ENCODE measurements around the gene SUSD3.
A peak's percentile ranks its signal among the peaks of the same experiment; 100 is the strongest.

Gene SUSD3

GRCh38 chr9:93093127-93093876 lies 34.8 kb downstream of the SUSD3 start:
- Histone ChIP-seq H3K36me3 (no peaks in the 10 kb centered on the region), H3K27me3 (ENCODE audit: insufficient read depth, low read depth, severe bottlenecking) (no peaks in the 10 kb centered on the region), H3K4me3 (ENCODE audit: low read depth, low read length) (no peak overlapping the region), H3K9me3 (ENCODE audit: severe bottlenecking) (no peaks in the 10 kb centered on the region), H3K27ac (no peak overlapping the region)
- no peak for DNase-seq
- TF ChIP-seq, protein P1, sequence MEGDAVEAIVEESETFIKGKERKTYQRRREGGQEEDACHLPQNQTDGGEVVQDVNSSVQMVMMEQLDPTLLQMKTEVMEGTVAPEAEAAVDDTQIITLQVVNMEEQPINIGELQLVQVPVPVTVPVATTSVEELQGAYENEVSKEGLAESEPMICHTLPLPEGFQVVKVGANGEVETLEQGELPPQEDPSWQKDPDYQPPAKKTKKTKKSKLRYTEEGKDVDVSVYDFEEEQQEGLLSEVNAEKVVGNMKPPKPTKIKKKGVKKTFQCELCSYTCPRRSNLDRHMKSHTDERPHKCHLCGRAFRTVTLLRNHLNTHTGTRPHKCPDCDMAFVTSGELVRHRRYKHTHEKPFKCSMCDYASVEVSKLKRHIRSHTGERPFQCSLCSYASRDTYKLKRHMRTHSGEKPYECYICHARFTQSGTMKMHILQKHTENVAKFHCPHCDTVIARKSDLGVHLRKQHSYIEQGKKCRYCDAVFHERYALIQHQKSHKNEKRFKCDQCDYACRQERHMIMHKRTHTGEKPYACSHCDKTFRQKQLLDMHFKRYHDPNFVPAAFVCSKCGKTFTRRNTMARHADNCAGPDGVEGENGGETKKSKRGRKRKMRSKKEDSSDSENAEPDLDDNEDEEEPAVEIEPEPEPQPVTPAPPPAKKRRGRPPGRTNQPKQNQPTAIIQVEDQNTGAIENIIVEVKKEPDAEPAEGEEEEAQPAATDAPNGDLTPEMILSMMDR (IDR thresholded peaks at IDR 0.05; ENCODE audit: low read depth, low read length) = no peak

GRCh38 chr9:93093877-93094657 lies 35.6 kb downstream of the SUSD3 start:
- H3K27me3 ChIP-seq (ENCODE audit: insufficient read depth, low read depth, severe bottlenecking) = no peaks in the 10 kb centered on the region
- no peak overlapping the region for H3K27ac ChIP-seq
- no peaks in the 10 kb centered on the region for H3K36me3 ChIP-seq
- DNase-seq = no peak
- TF ChIP-seq, protein P1 (IDR thresholded peaks at IDR 0.05; ENCODE audit: low read depth, low read length) = no peak
- no peak overlapping the region for H3K4me3 ChIP-seq (ENCODE audit: low read depth, low read length)
- no peaks in the 10 kb centered on the region for H3K9me3 ChIP-seq (ENCODE audit: severe bottlenecking)

GRCh38 chr9:93094658-93095204 lies 36.2 kb downstream of the SUSD3 start:
- TF ChIP-seq, protein P1 (IDR thresholded peaks at IDR 0.05; ENCODE audit: low read depth, low read length) = no peak
- Histone ChIP-seq H3K27me3 (ENCODE audit: insufficient read depth, low read depth, severe bottlenecking) (no peaks in the 10 kb centered on the region), H3K9me3 (ENCODE audit: severe bottlenecking) (no peaks in the 10 kb centered on the region), H3K27ac (peak overlapping the region; percentile 72), H3K4me3 (ENCODE audit: low read depth, low read length) (peak overlapping the region; percentile 60), H3K36me3 (no peaks in the 10 kb centered on the region)
- no peak for DNase-seq

DNA sequence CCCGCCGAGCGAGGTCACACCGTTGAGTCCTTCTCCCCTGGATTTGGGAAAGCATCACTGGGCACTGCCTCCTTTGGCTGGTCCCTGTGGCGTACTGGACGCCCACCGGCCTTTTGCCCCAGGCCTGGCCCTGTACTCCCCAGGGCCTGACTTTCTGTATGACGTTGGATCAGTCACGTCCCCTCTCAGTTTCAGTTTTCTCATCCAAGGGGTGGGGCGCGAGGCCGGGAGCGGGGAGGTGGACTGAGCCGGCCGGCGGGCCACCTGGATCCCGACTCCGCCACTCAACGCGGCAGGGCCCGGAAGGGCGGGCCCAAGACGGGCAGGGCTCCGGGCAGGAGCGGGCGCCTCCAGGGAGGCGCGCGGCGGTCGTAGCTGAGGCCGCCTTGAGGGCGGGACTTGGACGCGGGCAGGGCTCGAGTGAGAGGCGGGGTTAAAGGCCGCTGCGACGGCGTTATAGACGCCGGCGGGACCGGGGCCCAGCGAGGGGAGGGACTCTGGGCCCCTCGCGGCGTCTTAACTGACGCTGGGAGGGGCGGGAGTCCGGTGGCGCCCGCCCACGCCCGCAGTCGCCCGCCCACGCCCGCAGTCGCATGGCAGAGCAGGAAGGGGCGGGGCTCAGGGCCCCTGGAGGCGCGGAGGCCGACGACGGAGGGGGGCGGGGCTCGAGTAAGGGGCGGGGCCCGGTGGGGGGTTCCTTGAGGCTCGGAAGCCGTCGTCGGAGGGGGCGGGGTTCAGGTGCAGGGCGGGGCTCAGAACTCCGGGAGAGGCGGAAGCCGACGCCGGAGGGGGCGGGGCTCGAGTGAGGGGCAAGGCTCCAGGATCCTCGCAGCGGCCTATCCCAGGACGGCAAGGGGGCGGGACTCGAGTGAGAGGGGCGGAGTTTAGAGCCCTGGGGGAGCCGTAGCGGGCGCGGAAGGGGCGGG lies 37.0 kb downstream of the SUSD3 start:
- peak; percentile 100 for DNase-seq
- no peaks in the 10 kb centered on the region for H3K9me3 ChIP-seq (ENCODE audit: severe bottlenecking)
- TF ChIP-seq, protein P1 (IDR thresholded peaks at IDR 0.05; ENCODE audit: low read depth, low read length) = no peak

DNA sequence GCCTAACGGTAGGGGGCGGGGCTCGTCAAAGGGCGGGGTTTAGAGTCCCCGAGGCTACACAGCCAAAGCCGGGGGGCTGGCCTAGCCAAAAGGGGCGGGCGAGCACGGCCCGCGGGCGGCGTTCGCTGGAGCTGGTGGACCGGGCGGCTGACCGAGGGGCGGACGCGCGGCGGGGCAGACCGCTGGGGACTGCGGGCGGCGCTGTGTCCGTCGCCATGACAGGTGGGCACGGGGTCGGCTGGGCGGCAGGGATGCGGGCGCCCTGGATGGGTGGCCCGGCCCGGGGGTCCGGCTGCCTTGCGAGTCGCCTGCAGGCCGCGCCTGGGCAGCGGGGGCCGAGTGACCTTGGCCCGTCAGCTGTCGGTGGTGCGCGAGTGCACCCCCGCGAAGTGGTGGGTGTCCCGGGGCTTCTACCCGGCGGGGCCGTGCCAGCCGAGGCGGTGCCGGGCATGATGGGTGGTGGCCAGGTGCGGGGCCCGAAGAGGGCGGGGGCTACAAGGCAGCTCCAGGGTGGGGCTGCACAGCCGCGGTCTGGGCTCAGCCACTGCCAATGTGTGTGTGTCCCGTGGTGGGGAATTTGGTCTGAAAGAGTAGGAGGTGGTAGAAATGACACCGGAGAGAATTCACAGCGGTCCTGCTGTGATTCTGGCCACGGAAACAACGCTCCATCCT lies 37.8 kb downstream of the SUSD3 start, which contains the start of gene CARD19:
Gene CARD19, plus strand, starts transcription at position 87 of the 672 bp plus-strand sequence. Its CDS starts 129 bp downstream, at position 216.
- Histone ChIP-seq H3K4me3 (ENCODE audit: low read depth, low read length) (peak within 1 kb of the TSS; percentile 75), H3K27me3 (ENCODE audit: insufficient read depth, low read depth, severe bottlenecking) (no peaks in the 10 kb centered on the region), H3K36me3 (no peaks in the 10 kb centered on the region), H3K27ac (peak within 1 kb of the TSS; percentile 72), H3K9me3 (ENCODE audit: severe bottlenecking) (no peaks in the 10 kb centered on the region)
- TF ChIP-seq, protein P1 (IDR thresholded peaks at IDR 0.05; ENCODE audit: low read depth, low read length) = no peak
- DNase-seq = peak; percentile 43

More for the DNA sequence above, 37.0 kb downstream of the SUSD3 start:
- Histone ChIP-seq H3K27ac (peak overlapping the region; percentile 72), H3K4me3 (ENCODE audit: low read depth, low read length) (peak overlapping the region; percentile 60), H3K27me3 (ENCODE audit: insufficient read depth, low read depth, severe bottlenecking) (no peaks in the 10 kb centered on the region), H3K36me3 (no peaks in the 10 kb centered on the region)

All from WERI-Rb-1 (cell line).